IPS DF 6.9 (cell line): Measurements from ENCODE around the gene IL1RAPL1.
A peak's percentile ranks its signal among the peaks of the same experiment; 100 is the strongest.

Source experiments
- DNase-seq: peaks from one replicate; pipeline ENCODE4 v3.0.0-alpha.2; 2013; ENCODE audit warnings: low read depth, low spot score
- H3K27ac ChIP-seq: one replicate; pipeline ENCODE4 v1.5.1; 2013; ENCODE audit warnings: low read length, control low read depth
- H3K27me3 ChIP-seq: 2 replicates; pipeline ENCODE4 v1.6.1; 2013; ENCODE audit warnings: mild to moderate bottlenecking, low read length; ENCODE audit not compliant: control insufficient read depth, insufficient read depth
- H3K36me3 ChIP-seq: 2 replicates; pipeline ENCODE4 v1.6.1; 2013; ENCODE audit warnings: low read length; ENCODE audit not compliant: control insufficient read depth, insufficient read depth
- H3K4me1 ChIP-seq: 2 replicates; pipeline ENCODE4 v1.6.1; 2013; ENCODE audit warnings: low read length; ENCODE audit not compliant: control insufficient read depth, insufficient read depth
- H3K4me3 ChIP-seq: 2 replicates; pipeline ENCODE4 v1.5.1; 2013; ENCODE audit warnings: mild to moderate bottlenecking, low read length
- H3K9me3 ChIP-seq: 2 replicates; pipeline ENCODE4 v1.6.1; 2013; ENCODE audit warnings: low read length, inconsistent platforms; ENCODE audit not compliant: control insufficient read depth, insufficient read depth
- WGBS: extraction: QIAGEN DNeasy Blood & Tissue Kit; methylation state at CpG from one replicate; pipeline ENCODE4 v1.1.7; 2013; ENCODE audit warnings: mixed read lengths, missing lambda C conversion rate; ENCODE audit not compliant: insufficient read length, insufficient coverage; 5-methylcytosine and 5-hydroxymethylcytosine counted together

IL1RAPL1 gene

DNA sequence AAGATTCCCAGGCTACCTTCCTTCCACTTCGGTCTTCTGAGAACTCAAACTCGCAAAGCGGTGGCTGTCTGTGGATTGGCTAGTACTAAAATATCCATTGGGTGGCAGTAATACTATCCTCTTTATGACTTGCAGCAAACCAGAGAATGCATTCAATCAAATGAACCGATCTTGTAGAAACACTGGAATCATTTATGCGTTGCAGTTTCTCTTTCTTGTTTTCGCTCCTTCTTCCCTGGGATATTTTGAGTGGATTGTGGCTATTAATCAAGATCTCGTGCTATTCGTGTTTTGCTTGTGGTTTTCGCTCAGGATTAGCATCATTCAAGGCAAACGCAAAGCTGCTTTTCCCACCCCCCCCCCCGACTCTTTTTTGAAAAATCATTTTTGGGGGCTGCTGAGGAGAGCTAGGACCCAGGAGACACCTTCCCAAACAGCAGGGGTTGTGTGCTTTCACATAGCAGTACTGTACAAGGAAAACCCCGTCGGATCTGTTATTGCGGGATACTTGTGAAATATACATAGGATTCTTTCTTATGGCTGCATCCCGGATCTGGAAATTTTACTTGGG lies at the start of gene IL1RAPL1:
TSS of gene IL1RAPL1 (plus strand) at position 466 of the 571 bp plus-strand sequence.
- WGBS: no CpG with 5 or more reads among the region's 15 CpGs
- Histone ChIP-seq H3K27me3 (no peaks in the 10 kb centered on the region), H3K36me3 (no peaks in the 10 kb centered on the region), H3K4me1 (no peaks in the 10 kb centered on the region), H3K4me3 (peak within 1 kb of the TSS; percentile 33; the same call in 1 of the 2 replicates), H3K27ac (no peak within 1 kb of the TSS), H3K9me3 (no peaks in the 10 kb centered on the region)
- DNase-seq: no peak

DNA sequence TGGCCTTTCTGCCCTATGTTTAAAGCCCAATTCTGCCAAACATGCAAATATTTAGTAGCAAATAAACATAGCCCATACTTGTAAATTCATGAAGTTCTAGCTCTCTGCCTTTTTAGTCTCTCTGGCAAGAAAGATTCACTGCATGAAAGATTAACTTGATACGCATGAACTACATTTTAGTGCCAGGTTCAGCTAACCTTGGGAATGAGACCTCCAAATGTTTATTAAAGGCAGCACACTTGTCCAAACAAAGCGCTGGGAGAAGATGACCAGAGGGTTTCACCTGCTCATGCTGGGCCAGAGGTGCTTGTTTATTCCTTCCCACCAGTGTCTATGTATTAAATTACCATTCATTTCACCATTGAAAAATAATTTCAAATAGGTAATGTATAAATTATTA lies 44.5 kb upstream of the IL1RAPL1 start:
- Histone ChIP-seq H3K4me3 (no peak overlapping the region), H3K9me3 (no peaks in the 10 kb centered on the region), H3K27ac (no peak overlapping the region), H3K36me3 (no peaks in the 10 kb centered on the region), H3K4me1 (no peaks in the 10 kb centered on the region), H3K27me3 (no peaks in the 10 kb centered on the region)
- no CpG with 5 or more reads among the region's 2 CpGs for WGBS
- DNase-seq: no peak

DNA sequence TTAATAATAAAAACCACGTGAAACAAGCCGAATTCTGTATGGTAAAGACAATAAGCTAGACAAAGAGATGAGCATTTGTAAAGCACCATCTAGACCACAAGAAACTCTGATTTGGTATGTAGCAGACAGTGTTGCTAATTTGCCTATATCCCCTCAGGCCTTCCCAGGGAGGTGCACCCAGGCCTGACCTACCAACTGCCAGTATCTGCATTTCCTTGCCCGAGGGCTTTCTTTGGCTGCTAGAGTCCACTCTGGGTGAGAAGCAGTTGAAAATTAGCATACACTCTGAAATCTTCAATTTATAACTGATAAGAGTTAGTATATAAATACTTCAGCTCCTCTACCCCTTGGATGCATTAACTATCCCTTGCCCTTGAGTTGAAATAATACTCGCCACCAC lies 37.4 kb upstream of the IL1RAPL1 start:
- no peaks in the 10 kb centered on the region for H3K4me1 ChIP-seq
- no peaks in the 10 kb centered on the region for H3K9me3 ChIP-seq
- no peaks in the 10 kb centered on the region for H3K36me3 ChIP-seq
- H3K27me3 ChIP-seq: no peaks in the 10 kb centered on the region
- no peak for DNase-seq
- WGBS: no CpG with 5 or more reads among the region's 4 CpGs
- H3K27ac ChIP-seq: no peak overlapping the region
- H3K4me3 ChIP-seq: no peak overlapping the region

DNA sequence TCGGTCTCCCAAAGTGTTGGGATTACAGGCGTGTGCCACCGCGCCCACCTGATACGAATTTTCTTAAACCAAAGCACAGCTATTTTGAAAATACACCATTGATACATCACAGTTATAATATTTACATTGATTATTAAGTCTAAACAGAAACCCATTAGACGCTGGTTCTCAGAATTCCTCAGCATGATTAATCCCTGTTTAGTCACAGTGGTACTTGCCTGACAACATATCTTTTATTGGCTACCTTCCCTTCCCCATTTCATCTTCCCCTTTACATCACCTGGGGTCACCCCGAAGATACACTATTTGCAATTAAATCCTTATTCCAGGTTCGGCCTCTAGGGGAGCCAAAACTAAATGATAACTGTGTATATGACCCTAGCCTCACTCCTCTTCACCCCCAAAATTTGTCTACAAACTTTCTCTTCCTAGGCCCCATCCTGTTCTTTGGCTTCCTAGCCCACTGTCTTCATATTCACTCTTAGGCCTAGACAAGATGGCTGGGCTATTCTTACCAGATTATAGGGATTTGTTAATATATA lies 36.8 kb upstream of the IL1RAPL1 start:
- H3K9me3 ChIP-seq: no peaks in the 10 kb centered on the region
- no peak overlapping the region for H3K27ac ChIP-seq
- no CpG with 5 or more reads among the region's 8 CpGs for WGBS
- no peak for DNase-seq
- no peaks in the 10 kb centered on the region for H3K4me1 ChIP-seq
- H3K36me3 ChIP-seq: no peaks in the 10 kb centered on the region
- no peaks in the 10 kb centered on the region for H3K27me3 ChIP-seq
- no peak overlapping the region for H3K4me3 ChIP-seq

DNA sequence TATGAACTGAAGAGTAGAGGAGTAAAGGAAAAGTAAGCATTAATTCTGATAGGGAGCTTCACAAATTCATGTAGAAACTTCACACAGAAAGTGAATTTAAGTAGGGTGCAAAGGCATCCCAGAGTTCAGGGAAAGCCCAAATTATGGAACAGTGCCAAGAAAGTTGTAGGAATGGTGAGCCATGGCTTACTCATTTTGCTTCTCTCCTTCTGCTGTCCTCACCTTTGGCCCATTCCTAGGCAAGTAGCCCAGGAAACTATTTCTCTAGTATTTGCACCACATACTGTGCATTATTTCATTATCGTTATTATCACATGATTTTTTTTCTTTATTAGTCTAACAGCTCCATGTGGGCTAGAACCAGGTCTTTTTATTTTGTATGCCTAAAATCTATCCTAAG lies 34.9 kb upstream of the IL1RAPL1 start:
- Histone ChIP-seq H3K9me3 (no peaks in the 10 kb centered on the region), H3K4me3 (no peak overlapping the region), H3K36me3 (no peaks in the 10 kb centered on the region), H3K27ac (no peak overlapping the region), H3K4me1 (no peaks in the 10 kb centered on the region), H3K27me3 (no peaks in the 10 kb centered on the region)
- WGBS: no CpG with 5 or more reads among the region's 1 CpG
- no peak for DNase-seq

DNA sequence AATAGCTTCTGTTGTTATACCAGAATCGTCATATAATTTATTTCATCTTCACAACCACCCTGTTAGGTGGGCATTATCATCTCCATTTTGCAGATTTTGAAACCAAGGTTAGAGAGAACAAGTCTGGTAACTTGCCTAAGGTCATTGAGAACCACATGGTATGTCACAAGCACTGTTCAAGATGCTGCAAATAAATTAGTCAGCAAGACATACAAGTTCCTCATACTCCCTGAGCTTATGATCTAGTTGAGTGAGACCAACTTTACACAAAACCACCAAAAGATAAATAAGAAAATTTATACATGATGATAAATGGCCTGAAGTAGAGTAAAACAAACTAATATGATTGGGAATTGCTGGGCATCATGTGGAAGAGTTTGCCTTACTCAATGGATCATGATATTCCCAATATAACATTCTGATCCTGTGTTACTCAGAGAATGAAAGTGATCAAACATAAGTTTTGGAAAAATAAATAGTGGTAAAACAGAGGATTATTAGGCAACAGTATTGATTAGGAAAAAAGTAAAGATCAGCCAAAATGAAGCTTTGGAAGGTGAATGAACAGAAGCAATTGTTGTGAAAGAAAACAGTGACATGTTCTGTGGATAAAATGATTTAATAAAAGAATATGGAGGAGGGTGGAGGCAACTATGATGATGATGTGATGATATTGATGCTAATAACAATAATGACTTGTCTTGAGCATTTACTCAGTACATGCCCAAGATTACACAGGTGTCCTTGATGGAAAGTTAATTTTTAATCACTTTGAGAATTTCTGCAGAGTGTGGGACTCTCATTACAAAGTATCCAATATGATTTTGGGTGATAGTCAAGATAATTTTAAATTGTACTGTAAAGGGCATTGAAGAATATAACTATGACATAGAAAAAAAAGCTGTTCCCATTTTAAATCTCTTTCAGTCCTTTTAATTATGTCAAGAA lies 34.1 kb upstream of the IL1RAPL1 start:
- Histone ChIP-seq H3K36me3 (no peaks in the 10 kb centered on the region), H3K4me3 (no peak overlapping the region), H3K27me3 (no peaks in the 10 kb centered on the region), H3K27ac (no peak overlapping the region), H3K9me3 (no peaks in the 10 kb centered on the region), H3K4me1 (no peaks in the 10 kb centered on the region)
- WGBS: no CpG with 5 or more reads among the region's 1 CpG
- no peak for DNase-seq

DNA sequence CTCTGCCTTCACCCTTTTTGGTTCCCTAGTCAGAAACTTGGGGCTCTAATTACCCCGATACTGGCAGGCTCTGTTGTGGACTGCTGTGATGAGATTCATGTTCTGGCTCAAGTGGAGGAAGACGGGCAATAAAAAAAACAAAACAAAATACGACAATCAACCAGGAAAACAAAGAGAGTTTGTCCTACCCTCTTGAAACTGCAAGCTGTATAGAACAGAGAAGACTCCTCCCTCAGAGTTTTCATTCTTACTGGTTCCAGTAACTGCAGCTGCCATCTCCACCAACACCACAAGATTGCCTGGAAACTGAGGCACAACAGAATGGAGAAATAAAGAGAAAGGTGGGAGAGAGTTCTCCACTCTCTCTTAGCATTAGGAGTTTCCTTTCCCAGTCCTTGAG lies 11.1 kb upstream of the IL1RAPL1 start:
- Histone ChIP-seq H3K9me3 (no peaks in the 10 kb centered on the region), H3K36me3 (no peaks in the 10 kb centered on the region), H3K4me3 (no peak overlapping the region), H3K4me1 (no peaks in the 10 kb centered on the region), H3K27ac (no peak overlapping the region), H3K27me3 (no peaks in the 10 kb centered on the region)
- DNase-seq: no peak
- WGBS: no CpG with 5 or more reads among the region's 3 CpGs

DNA sequence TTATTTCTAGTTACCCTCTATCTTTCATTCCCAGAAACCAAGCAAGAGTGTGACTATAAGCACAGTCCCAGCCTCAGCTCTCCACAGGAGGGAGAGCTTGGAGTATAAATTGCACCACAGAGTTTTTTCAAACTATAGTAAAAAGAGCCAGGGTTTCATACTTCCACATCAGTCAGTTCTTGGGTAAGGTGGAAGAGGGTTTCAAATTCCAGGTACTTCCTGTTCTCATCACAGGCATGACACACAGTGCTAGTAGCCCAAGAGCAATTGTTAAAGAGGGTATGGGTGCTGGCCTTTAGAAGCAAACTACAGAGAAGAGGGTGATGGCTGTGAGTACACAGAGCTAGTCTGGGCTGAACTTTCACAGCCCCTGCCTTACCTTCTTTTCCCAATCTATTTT lies 5.7 kb upstream of the IL1RAPL1 start:
- H3K36me3 ChIP-seq: no peaks in the 10 kb centered on the region
- H3K4me1 ChIP-seq: no peaks in the 10 kb centered on the region
- no peak for DNase-seq
- H3K9me3 ChIP-seq: no peaks in the 10 kb centered on the region
- H3K27me3 ChIP-seq: no peaks in the 10 kb centered on the region
- no peak overlapping the region for H3K27ac ChIP-seq
- no peak overlapping the region for H3K4me3 ChIP-seq

DNA sequence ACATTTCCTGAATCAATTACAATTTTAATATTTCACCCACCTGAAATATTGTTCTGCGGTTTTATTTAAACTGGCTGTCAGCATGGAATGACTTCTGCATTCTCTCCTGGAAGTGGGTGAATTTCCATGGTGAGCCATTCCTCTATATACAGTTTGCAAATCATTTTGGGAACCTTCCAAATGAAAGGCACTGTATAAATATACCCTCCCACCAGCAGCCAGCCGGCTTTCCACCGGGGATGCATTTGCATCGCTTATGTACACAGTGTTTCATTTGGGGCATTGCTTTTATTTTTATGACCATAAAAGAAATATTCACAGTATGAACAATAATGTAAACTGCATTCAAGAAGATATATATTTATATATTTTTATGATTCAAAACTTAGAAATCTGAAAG lies 4.7 kb upstream of the IL1RAPL1 start:
- Histone ChIP-seq H3K9me3 (no peaks in the 10 kb centered on the region), H3K27ac (no peak overlapping the region), H3K4me1 (no peaks in the 10 kb centered on the region), H3K36me3 (no peaks in the 10 kb centered on the region), H3K27me3 (no peaks in the 10 kb centered on the region), H3K4me3 (no peak overlapping the region)
- no CpG with 5 or more reads among the region's 4 CpGs for WGBS
- no peak for DNase-seq

DNA sequence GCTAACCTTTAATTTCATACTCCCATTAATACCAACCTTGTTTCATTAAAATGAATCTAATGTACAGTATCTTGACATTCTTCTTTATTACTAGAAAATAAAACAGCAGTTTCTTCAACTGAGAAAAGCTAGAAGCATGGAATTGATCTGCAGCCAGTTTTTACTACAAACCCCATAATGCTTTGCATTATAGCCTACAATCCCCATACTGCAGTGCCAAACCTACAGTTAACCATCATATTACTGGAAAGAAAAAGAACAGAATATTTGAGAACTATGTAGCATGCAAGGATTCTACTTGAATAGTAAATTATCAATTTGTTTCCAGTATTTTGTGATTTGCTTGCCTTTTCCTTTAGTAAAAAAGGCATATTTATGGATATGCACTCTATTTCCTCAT lies 3.2 kb upstream of the IL1RAPL1 start:
- no peak for DNase-seq
- no peaks in the 10 kb centered on the region for H3K27me3 ChIP-seq
- no peaks in the 10 kb centered on the region for H3K36me3 ChIP-seq
- no peak overlapping the region for H3K4me3 ChIP-seq
- H3K4me1 ChIP-seq: no peaks in the 10 kb centered on the region
- H3K9me3 ChIP-seq: no peaks in the 10 kb centered on the region
- no peak overlapping the region for H3K27ac ChIP-seq
